ENCODE measurements around the gene EHD1.

DNA sequence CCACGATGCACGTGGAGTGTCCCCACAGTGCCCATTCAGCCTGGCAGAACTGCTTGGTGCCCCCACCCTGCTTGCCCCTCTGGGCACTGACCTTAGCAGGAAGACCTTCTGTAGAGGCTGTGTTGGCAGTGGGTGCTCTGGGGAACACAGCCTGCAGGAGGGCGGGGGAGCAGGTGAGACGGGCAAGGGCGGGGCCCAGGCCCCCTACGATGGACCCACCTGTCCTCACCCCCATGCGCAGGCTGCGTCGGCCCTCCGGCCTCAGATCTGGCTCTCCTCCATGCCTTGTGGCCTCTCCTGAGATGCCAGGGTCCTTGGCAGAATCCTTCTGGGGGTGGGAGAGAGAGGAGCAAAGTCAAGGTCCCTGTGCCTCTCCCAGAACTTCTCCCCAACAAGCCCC, 44.9 kb downstream of the EHD1 start:
- TF ChIP-seq POLR2AphosphoS5 (IDR thresholded peaks at IDR 0.05), result no peak
- TF ChIP-seq, protein P1, sequence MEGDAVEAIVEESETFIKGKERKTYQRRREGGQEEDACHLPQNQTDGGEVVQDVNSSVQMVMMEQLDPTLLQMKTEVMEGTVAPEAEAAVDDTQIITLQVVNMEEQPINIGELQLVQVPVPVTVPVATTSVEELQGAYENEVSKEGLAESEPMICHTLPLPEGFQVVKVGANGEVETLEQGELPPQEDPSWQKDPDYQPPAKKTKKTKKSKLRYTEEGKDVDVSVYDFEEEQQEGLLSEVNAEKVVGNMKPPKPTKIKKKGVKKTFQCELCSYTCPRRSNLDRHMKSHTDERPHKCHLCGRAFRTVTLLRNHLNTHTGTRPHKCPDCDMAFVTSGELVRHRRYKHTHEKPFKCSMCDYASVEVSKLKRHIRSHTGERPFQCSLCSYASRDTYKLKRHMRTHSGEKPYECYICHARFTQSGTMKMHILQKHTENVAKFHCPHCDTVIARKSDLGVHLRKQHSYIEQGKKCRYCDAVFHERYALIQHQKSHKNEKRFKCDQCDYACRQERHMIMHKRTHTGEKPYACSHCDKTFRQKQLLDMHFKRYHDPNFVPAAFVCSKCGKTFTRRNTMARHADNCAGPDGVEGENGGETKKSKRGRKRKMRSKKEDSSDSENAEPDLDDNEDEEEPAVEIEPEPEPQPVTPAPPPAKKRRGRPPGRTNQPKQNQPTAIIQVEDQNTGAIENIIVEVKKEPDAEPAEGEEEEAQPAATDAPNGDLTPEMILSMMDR (IDR thresholded peaks at IDR 0.05), result no peak
